ENCODE measurements around the gene ANKRD28.

GRCh38 chr3:15638193-15638890 lies 159.4 kb downstream of the ANKRD28 start:
- TF ChIP-seq ZNF281 (CRISPR knock-in tag; IDR thresholded peaks at IDR 0.05; ENCODE audit: borderline replicate concordance) (no peak), PAX8 (CRISPR knock-in tag; IDR thresholded peaks at IDR 0.05; ENCODE audit: borderline replicate concordance) (no peak)

Data from HepG2 (cell line).